ENCODE results near the gene ARHGEF33. TPM values are rescaled to one million over a fixed set of nuclear protein-coding genes. Genes with fewer than 3 reads are reported as not detected.

The ARHGEF33 gene
- total and polyA plus RNA-seq, 2 of the 13 experiments (the other 11 are each of a cell fraction or from before 2014, with no cell fraction given): 0.04 TPM; not detected in 1

GRCh38 chr2:38947241-38948239, 57.9 kb downstream of the ARHGEF33 start (continued):
- TF ChIP-seq TARDBP (CRISPR knock-in tag; IDR thresholded peaks at IDR 0.05) (no peak), ZNF253 (CRISPR knock-in tag; IDR thresholded peaks at IDR 0.05; ENCODE audit: borderline replicate concordance) (no peak), CREM (IDR thresholded peaks at IDR 0.05) (no peak), CREM (CRISPR knock-in tag; IDR thresholded peaks at IDR 0.05) (no peak), CENPT (CRISPR knock-in tag; IDR thresholded peaks at IDR 0.05; ENCODE audit: low read depth) (no peak), ZNF207 (IDR thresholded peaks at IDR 0.05; ENCODE audit: borderline replicate concordance) (no peak), GPN1 (CRISPR knock-in tag; IDR thresholded peaks at IDR 0.05; ENCODE audit: borderline replicate concordance) (no peak), SRSF1 (optimal IDR thresholded peaks at IDR 0.05; ENCODE audit: low read depth, low read length) (no peak), TAF15 (IDR thresholded peaks at IDR 0.05; ENCODE audit: low read depth, low read length, poor library complexity, severe bottlenecking) (no peak), IKZF4 (CRISPR knock-in tag; IDR thresholded peaks at IDR 0.05; ENCODE audit: borderline replicate concordance, low read depth, not compliant biosample characterization) (peak; percentile 18), ZNF414 (CRISPR knock-in tag; IDR thresholded peaks at IDR 0.05) (no peak), FOXO4 (CRISPR knock-in tag; conservative IDR thresholded peaks at IDR 0.05) (no peak), ZNF816 (CRISPR knock-in tag; IDR thresholded peaks at IDR 0.05; ENCODE audit: borderline replicate concordance) (no peak), ZNF660 (CRISPR knock-in tag; IDR thresholded peaks at IDR 0.05; ENCODE audit: borderline replicate concordance, low read depth) (no peak), SNAI1 (CRISPR knock-in tag; IDR thresholded peaks at IDR 0.05; ENCODE audit: borderline replicate concordance) (no peak), ZBTB3 (CRISPR knock-in tag; IDR thresholded peaks at IDR 0.05; ENCODE audit: borderline replicate concordance, low read depth) (no peak), ZBTB33 (CRISPR knock-in tag; IDR thresholded peaks at IDR 0.05) (peak; percentile 58; the same call in 1 of the 2 replicates), NR2F2 (IDR thresholded peaks at IDR 0.05; ENCODE audit: borderline replicate concordance, low read depth) (no peak; the same call in 1 of the 2 replicates), TOE1 (CRISPR knock-in tag; IDR thresholded peaks at IDR 0.05) (no peak), ZNF547 (CRISPR knock-in tag; IDR thresholded peaks at IDR 0.05) (0 out of 2 replicates have a peak, but pooled peaks have one; percentile 46), ZNF704 (CRISPR knock-in tag; IDR thresholded peaks at IDR 0.05; ENCODE audit: borderline replicate concordance) (no peak), ZNF121 (CRISPR knock-in tag; IDR thresholded peaks at IDR 0.05) (peak; percentile 85), SMYD3 (CRISPR knock-in tag; IDR thresholded peaks at IDR 0.05) (no peak)
